Osteoblast (primary cell): ENCODE results near the gene RAX2. TPM values are rescaled to one million over a fixed set of nuclear protein-coding genes. Genes with fewer than 3 reads are reported as not detected.
"Not testable (repeated sequence)": the region's sequence is repeated elsewhere in the genome, so short reads cannot be mapped to it uniquely, and the experiment has no call there.

Source experiments
- DNase-seq: peaks from one replicate; pipeline ENCODE4 v3.0.0; 2011; ENCODE audit warnings: low spot score, mixed read lengths; ENCODE audit not compliant: insufficient read length; ENCODE audit errors: missing footprints
- H2AFZ ChIP-seq: 2 replicates; pipeline ENCODE4 v1.6.0; 2011; ENCODE audit warnings: mild to moderate bottlenecking, low read length
- H3K27ac ChIP-seq: 2 replicates; pipeline ENCODE4 v1.5.1; 2011; ENCODE audit warnings: mild to moderate bottlenecking, low read depth, low read length, moderate library complexity
- H3K27me3 ChIP-seq: 2 replicates; pipeline ENCODE4 v1.6.0; 2012; ENCODE audit warnings: mild to moderate bottlenecking, control low read depth, inconsistent platforms, low read length, moderate library complexity; ENCODE audit not compliant: insufficient read depth
- H3K36me3 ChIP-seq: 2 replicates; pipeline ENCODE4 v1.5.1; 2011; ENCODE audit warnings: mild to moderate bottlenecking, low read length, control low read depth, moderate library complexity; ENCODE audit not compliant: insufficient read depth
- H3K4me1 ChIP-seq: 2 replicates; pipeline ENCODE4 v1.5.1; 2011; ENCODE audit warnings: mild to moderate bottlenecking, low read length, control low read depth, moderate library complexity; ENCODE audit not compliant: insufficient read depth
- H3K4me2 ChIP-seq: 2 replicates; pipeline ENCODE4 v1.6.0; 2011; ENCODE audit warnings: mild to moderate bottlenecking, low read length; ENCODE audit not compliant: insufficient read depth
- H3K4me3 ChIP-seq: fragments of 200-600 bp; sonication (generic); 3 replicates; pipeline ENCODE4 v1.5.1; 2012; ENCODE audit warnings: mild to moderate bottlenecking, low read length, inconsistent platforms; ENCODE audit not compliant: insufficient read depth
- H3K79me2 ChIP-seq: 2 replicates; pipeline ENCODE4 v1.6.0; 2012; ENCODE audit warnings: mild to moderate bottlenecking, low read length, control low read depth, inconsistent platforms; ENCODE audit not compliant: insufficient read depth
- H3K9me3 ChIP-seq: 2 replicates; pipeline ENCODE4 v1.5.1; 2011; ENCODE audit warnings: low read depth, low read length, control low read depth
- H4K20me1 ChIP-seq: 2 replicates; pipeline ENCODE4 v1.6.0; 2012; ENCODE audit warnings: mild to moderate bottlenecking, low read length, control low read depth; ENCODE audit not compliant: insufficient read depth
- total RNA-seq: library from RNA; depleted of rRNA; stranded (reverse); fragments of >200 nt; gene quantifications from 2 replicates; pipeline ENCODE4 v1.2.3, GENCODE V29; 2012
- TF ChIP-seq, protein P1 (sequence below): IDR thresholded peaks from 2 replicates; pipeline ENCODE4 v1.5.1; 2011; ENCODE audit warnings: mild to moderate bottlenecking, low read depth, low read length, moderate library complexity; ENCODE audit errors: extremely low read depth

RAX2 gene
- total RNA-seq, 1 donor, result not detected

DNA sequence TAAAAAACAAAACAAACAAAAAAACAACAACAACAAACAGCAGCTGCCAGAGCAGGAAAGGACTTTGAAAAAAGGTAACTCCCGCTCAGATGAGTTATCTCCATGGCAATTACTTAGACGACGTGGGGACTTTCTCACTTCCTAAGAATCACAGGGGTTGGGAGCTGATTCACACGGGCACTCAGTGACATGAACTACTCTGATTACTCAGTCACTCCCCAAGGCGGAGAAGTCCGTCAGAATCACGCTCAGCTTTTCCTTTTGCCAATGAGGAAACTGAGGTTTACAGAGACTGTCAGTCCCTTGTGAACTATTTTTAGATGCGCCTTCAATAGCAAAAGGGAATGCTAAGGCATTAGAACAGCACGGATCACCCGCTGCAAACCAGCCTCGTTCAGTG, 46.4 kb upstream of the RAX2 start:
- no peak overlapping the region for H3K27ac ChIP-seq
- peaks cover 6% of the 10 kb centered on the region for H3K27me3 ChIP-seq
- peak overlapping the region; percentile 42 for H2AFZ ChIP-seq
- H3K36me3 ChIP-seq, result no peaks in the 10 kb centered on the region
- no peaks in the 10 kb centered on the region for H3K9me3 ChIP-seq
- TF ChIP-seq, protein P1, sequence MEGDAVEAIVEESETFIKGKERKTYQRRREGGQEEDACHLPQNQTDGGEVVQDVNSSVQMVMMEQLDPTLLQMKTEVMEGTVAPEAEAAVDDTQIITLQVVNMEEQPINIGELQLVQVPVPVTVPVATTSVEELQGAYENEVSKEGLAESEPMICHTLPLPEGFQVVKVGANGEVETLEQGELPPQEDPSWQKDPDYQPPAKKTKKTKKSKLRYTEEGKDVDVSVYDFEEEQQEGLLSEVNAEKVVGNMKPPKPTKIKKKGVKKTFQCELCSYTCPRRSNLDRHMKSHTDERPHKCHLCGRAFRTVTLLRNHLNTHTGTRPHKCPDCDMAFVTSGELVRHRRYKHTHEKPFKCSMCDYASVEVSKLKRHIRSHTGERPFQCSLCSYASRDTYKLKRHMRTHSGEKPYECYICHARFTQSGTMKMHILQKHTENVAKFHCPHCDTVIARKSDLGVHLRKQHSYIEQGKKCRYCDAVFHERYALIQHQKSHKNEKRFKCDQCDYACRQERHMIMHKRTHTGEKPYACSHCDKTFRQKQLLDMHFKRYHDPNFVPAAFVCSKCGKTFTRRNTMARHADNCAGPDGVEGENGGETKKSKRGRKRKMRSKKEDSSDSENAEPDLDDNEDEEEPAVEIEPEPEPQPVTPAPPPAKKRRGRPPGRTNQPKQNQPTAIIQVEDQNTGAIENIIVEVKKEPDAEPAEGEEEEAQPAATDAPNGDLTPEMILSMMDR, result no peak
- H3K4me2 ChIP-seq, result peak overlapping the region; percentile 54
- peak; percentile 98 for DNase-seq
- H4K20me1 ChIP-seq, result no peaks in the 10 kb centered on the region
- H3K79me2 ChIP-seq, result no peaks in the 10 kb centered on the region
- H3K4me3 ChIP-seq, result no peak overlapping the region
- no peaks in the 10 kb centered on the region for H3K4me1 ChIP-seq

DNA sequence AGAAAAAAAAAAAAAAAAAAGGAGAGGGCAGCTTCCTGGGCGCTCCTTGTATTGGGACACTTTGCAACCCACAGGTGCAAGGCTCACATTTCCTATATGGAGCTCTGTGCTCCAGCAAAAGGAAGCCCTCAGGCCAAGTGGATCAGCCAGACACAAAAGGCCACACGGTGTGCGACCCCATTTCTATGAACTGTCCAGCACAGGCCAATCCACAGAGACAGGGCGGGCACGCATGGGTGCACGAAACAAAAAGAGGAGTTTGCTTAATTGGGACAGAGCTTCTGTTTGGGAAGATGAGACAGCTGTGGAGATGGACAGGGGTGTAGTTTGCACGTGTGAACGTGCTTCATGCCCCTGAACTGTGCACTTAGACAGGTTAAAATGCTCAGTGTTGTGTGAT, 45.7 kb upstream of the RAX2 start:
- H4K20me1 ChIP-seq, result no peaks in the 10 kb centered on the region
- H3K4me1 ChIP-seq, result no peaks in the 10 kb centered on the region
- no peak overlapping the region for H3K4me2 ChIP-seq
- H3K27ac ChIP-seq, result no peak overlapping the region
- H3K9me3 ChIP-seq, result no peaks in the 10 kb centered on the region
- H3K27me3 ChIP-seq, result no peaks in the 10 kb centered on the region
- TF ChIP-seq, protein P1, result no peak
- peak; percentile 57 for DNase-seq
- H3K36me3 ChIP-seq, result no peaks in the 10 kb centered on the region
- no peak overlapping the region for H3K4me3 ChIP-seq
- no peaks in the 10 kb centered on the region for H3K79me2 ChIP-seq
- H2AFZ ChIP-seq, result no peak overlapping the region

DNA sequence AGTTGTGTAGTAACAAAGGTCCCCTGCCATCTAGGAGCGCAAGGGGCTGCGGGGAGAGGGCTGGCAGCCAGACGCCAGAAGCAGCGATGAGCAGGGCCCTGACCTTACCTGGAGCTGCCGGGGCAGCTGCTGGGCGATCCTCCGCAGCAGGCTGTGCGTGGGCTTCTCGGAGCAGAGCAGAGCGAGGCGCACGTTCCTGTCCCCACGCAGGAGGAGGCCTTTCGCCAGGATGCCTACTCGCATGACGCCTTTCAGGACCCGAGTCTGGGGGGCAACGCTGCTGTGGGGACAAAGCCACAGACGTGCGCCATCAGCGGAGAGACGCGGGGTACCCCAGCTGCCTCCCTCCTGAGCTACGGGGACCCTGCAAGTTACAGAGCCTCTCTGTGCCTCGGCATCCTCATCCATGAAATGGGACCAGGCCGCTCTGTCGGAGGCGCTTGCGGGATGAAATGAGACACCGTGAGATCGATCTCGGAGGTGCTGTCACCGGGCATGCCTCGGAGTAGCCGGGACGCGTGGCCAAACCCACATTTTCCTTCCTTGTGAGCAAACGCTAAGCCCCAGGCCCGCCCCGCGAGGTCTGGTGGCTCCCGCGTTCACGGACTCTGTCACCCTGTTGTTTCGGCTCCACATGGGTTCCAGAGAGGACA, 44.7 kb upstream of the RAX2 start:
- Histone ChIP-seq H3K27me3 (no peaks in the 10 kb centered on the region), H3K9me3 (no peaks in the 10 kb centered on the region), H4K20me1 (no peaks in the 10 kb centered on the region), H3K4me2 (no peak overlapping the region), H3K36me3 (no peaks in the 10 kb centered on the region), H3K4me1 (no peaks in the 10 kb centered on the region), H3K79me2 (no peaks in the 10 kb centered on the region), H3K27ac (no peak overlapping the region), H2AFZ (no peak overlapping the region), H3K4me3 (no peak overlapping the region)
- TF ChIP-seq, protein P1, result no peak
- DNase-seq, result peak; percentile 52

DNA sequence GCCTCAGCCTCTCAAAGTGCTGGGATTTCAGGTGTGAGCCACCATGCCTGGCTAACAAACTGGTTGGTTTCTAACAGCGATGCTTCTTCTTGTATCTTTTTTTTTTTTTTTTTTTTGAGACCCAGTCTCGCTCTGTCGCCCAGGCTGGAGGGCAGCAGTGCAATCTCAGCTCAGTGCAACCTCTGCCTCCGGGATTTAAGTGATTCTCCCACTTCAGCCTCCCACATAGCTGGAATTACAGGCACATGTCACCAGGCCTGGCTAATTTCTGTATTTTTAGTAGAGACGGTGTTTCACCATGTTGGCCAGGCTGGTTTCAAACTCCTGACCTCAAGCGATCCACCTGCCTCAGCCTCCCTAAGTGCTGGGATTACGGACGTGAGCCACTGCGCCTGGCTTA, 44.1 kb upstream of the RAX2 start:
- not testable (repeated sequence) for H3K9me3 ChIP-seq, H4K20me1 ChIP-seq, H3K4me3 ChIP-seq, H3K36me3 ChIP-seq, DNase-seq, H3K4me2 ChIP-seq, H3K27me3 ChIP-seq, H3K27ac ChIP-seq, H3K79me2 ChIP-seq, H3K4me1 ChIP-seq, H2AFZ ChIP-seq
